Activated CD4-positive, alpha-beta T cell treated with anti-CD3 and anti-CD28 coated beads for 36 hours (primary cell): Measurements from ENCODE around the gene SIT1. TPM values are rescaled to one million over a fixed set of nuclear protein-coding genes. Genes with fewer than 3 reads are reported as not detected.
A peak's percentile ranks its signal among the peaks of the same experiment; 100 is the strongest.

ENCODE experiments used
- ATAC-seq: fragments of 200-7000 bp; cut with Tn5 transposase; one replicate; pipeline ENCODE4 v1.10.0; 2021; ENCODE audit warnings: mild to moderate bottlenecking, moderate library complexity
- CTCF ChIA-PET: fragments of 350-600 bp; sonication (Branson Sonifier 250); formaldehyde crosslinking; loops from one replicate; lab custom pipeline; 2021; ENCODE audit warnings: antibody characterized with exemption; lab: Charles Lee
- POLR2A ChIA-PET: fragments of 350-600 bp; sonication (Branson Sonifier 250); formaldehyde crosslinking; loops from one replicate; lab custom pipeline; 2021; ENCODE audit warnings: antibody characterized with exemption, inconsistent platforms; lab: Charles Lee
- DNase-seq: peaks from one replicate; pipeline ENCODE4 v3.0.0-alpha.2; 2020
- H3K27ac Mint-ChIP-seq: one replicate; pipeline ENCODE4 v1.8.0; 2021; ENCODE audit warnings: mixed read lengths
- H3K27me3 Mint-ChIP-seq: one replicate; pipeline ENCODE4 v1.8.0; 2021; ENCODE audit warnings: mixed read lengths
- H3K36me3 Mint-ChIP-seq: one replicate; pipeline ENCODE4 v1.8.0; 2021; ENCODE audit warnings: low read depth, mixed read lengths
- H3K4me1 Mint-ChIP-seq: one replicate; pipeline ENCODE4 v1.8.0; 2021; ENCODE audit warnings: mixed read lengths
- H3K4me3 Mint-ChIP-seq: one replicate; pipeline ENCODE4 v1.8.0; 2021; ENCODE audit warnings: mild to moderate bottlenecking, moderate library complexity, mixed read lengths
- H3K9me3 Mint-ChIP-seq: one replicate; pipeline ENCODE4 v1.8.0; 2021; ENCODE audit warnings: low read depth, mixed read lengths
- intact Hi-C, 2 experiments: fragments of 100-400 bp; cut with DNase I in 1 of 2; cut with micrococcal nuclease in 1 of 2; formaldehyde crosslinking; loops; one replicate each; pipeline versions ENCODE4 v1.14.2 to v1.15.1; 2022 to 2024; cut with DNase I, micrococcal nuclease
- microRNA-seq: library from miRNA; unstranded; fragments of <30 nt; microRNA quantifications from one replicate; pipeline ENCODE4 v1.2.0, GENCODE V29; 2021; ENCODE audit warnings: borderline replicate concordance
- total RNA-seq, 2 experiments: library from RNA; stranded (reverse); gene quantifications; one replicate each; pipeline ENCODE4 v1.2.3, GENCODE V29; 2021

SIT1 gene
- total RNA-seq, 2 experiments from 2014 or later, result 76.5 to 80.9 TPM

- Mint-ChIP-seq H3K4me3 (no peak overlapping the region), H3K36me3 (peaks cover 5% of the 10 kb centered on the region), H3K9me3 (no peaks in the 10 kb centered on the region), H3K4me1 (peaks cover 13% of the 10 kb centered on the region), H3K27me3 (no peaks in the 10 kb centered on the region), H3K27ac (no peak overlapping the region)
- peak; percentile 30 for DNase-seq
- intact Hi-C loops, result loop anchor here (5.0 to 10.0 kb wide), 4 partner anchors 282 to 935 kb away; partner anchors contain the start of genes ATOSB (in 1 of the 2) and CCL27 (in 1 of the 2)
- no peak for ATAC-seq
- ChIA-PET CTCF (interaction anchor here (0.6 to 1.4 kb wide), 4 partner anchors 12 to 700 kb away, joined by 3 to 6 read pairs (median 4); no protein-coding TSS in a partner anchor), POLR2A (interaction anchor here (0.7 to 0.8 kb wide), 2 partner anchors 11 to 98 kb away, joined by 3 read pairs; no protein-coding TSS in a partner anchor)
Measured at GRCh38 chr9:35599763-35600604, 50.7 kb downstream of the SIT1 start.

Small RNA genes within 50 kb of the gene (microRNA-seq; reads per million reads assigned to microRNA genes)
- gene MIR4667, result not detected

Other genes with a start within 250 kb of the SIT1 start
- 1 to 10 TPM; 5.7 to 6.5 TPM for gene RUSC2, start 160.8 kb downstream of the SIT1 start, total RNA-seq
- gene TESK1, start 45.7 kb downstream of the SIT1 start, total RNA-seq, result 10 to 100 TPM; 23.3 to 27.7 TPM
- 1 to 10 TPM; 6.5 to 8.7 TPM for gene CD72, start 32.5 kb downstream of the SIT1 start, total RNA-seq
- gene RMRP, start 7.1 kb upstream of the SIT1 start, total RNA-seq, result over 10,000 TPM in 1 of 2 experiments, 100 to 1,000 TPM in 1; 894 to 11,462 TPM
- 10 to 100 TPM in 1 of 2 experiments, 1 to 10 TPM in 1; 7.9 to 10.4 TPM for gene CCDC107, start 7.4 kb upstream of the SIT1 start, total RNA-seq
- 10 to 100 TPM; 19.1 to 23.1 TPM for gene ARHGEF39, start 14.3 kb upstream of the SIT1 start, total RNA-seq
- 1 to 10 TPM; 2.9 to 3.1 TPM for gene CA9, start 23.0 kb upstream of the SIT1 start, total RNA-seq
- 1 to 10 TPM; 4.3 to 5.5 TPM for gene TPM2, start 39.0 kb upstream of the SIT1 start, total RNA-seq
- gene TLN1, start 81.3 kb upstream of the SIT1 start, total RNA-seq, result 100 to 1,000 TPM; 217 to 238 TPM
- gene CREB3, start 81.7 kb upstream of the SIT1 start, total RNA-seq, result 10 to 100 TPM; 24.0 to 26.0 TPM
- 10 to 100 TPM; 19.6 to 23.7 TPM for gene GBA2, start 98.3 kb upstream of the SIT1 start, total RNA-seq
- gene RGP1, start 98.4 kb upstream of the SIT1 start, total RNA-seq, result 10 to 100 TPM; 14.0 to 15.5 TPM
- under 1 TPM in 1 of 2 experiments, not detected in 1; 0.39 TPM for gene MSMP, start 103.3 kb upstream of the SIT1 start, total RNA-seq
- 10 to 100 TPM in 1 of 2 experiments, 1 to 10 TPM in 1; 9.3 to 10.5 TPM for gene NPR2, start 140.7 kb upstream of the SIT1 start, total RNA-seq
- 1 to 10 TPM in 1 of 2 experiments, under 1 TPM in 1; 0.85 to 1.7 TPM for gene SPAG8, start 161.3 kb upstream of the SIT1 start, total RNA-seq
- gene HINT2, start 164.1 kb upstream of the SIT1 start, total RNA-seq, result 10 to 100 TPM; 47.4 to 61.1 TPM
- gene FAM221B, start 177.8 kb upstream of the SIT1 start, total RNA-seq, result not detected
- gene TMEM8B, start 178.3 kb upstream of the SIT1 start, total RNA-seq, result 1 to 10 TPM; 5.8 to 6.9 TPM
- not detected for gene OR13J1, start 219.5 kb upstream of the SIT1 start, total RNA-seq